SU-DHL-6 (cell line): Measurements from ENCODE around the gene AMBP.

ENCODE experiments used
- EZH2phosphoT487 ChIP-seq: fragments of 200-600 bp; sonication (generic), shearing (Covaris generic); conservative IDR thresholded peaks from 2 replicates; pipeline ENCODE4 v1.6.1; 2018; ENCODE audit warnings: mild to moderate bottlenecking, antibody characterized with exemption, low read length, moderate library complexity, mixed read lengths
- TF ChIP-seq, protein P1 (sequence below): fragments of 200-600 bp; sonication (generic); IDR thresholded peaks from one replicate; pipeline ENCODE4 v1.5.1; 2017; ENCODE audit warnings: antibody characterized with exemption, mild to moderate bottlenecking, low read length, moderate library complexity; ENCODE audit not compliant: insufficient read depth, poor library complexity, severe bottlenecking

DNA sequence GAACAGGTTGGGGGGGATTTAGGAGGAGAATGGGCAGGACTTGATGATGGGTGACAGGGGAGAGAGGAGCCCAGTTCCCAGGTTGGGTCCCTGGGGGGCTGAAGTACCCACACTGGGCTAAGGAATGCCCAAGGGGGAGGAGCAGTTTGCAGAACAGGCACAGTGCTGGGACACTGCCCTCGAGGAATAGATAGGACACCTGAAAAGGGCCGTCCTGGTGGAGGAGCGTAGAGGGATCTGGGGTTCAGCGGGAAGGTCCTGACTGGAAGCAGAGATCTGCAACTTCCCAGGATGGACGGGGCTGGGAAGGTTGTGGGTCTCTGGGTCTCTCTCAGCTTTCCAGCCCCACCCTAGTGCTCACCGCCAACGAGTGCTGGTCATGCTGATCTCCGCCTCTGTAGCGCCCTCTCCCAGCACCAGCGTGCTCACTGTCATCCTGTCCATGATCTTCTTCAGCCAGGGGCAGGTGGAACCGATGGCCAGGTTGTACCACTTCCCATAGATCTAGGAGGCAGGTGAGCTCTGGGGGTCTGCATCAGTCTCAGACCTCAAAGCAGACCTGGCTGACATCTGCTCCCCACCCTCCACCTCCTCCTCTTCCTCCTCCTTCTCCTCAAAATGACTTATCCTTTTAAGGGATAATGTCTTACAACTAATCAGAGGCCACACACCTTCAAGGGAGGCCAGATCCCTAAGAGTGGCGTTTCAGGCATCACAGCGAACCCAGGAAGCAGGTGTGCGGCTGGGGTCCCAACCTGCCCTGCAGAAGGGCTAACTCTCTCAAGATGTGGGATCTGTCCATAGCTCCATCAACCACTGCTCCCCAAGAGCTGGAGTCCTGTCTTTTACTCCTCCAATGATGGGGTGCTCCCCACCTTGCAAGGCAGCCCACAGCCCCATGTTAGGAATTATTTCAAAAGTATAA, 1.6 kb downstream of the AMBP start:
- TF ChIP-seq, protein P1, sequence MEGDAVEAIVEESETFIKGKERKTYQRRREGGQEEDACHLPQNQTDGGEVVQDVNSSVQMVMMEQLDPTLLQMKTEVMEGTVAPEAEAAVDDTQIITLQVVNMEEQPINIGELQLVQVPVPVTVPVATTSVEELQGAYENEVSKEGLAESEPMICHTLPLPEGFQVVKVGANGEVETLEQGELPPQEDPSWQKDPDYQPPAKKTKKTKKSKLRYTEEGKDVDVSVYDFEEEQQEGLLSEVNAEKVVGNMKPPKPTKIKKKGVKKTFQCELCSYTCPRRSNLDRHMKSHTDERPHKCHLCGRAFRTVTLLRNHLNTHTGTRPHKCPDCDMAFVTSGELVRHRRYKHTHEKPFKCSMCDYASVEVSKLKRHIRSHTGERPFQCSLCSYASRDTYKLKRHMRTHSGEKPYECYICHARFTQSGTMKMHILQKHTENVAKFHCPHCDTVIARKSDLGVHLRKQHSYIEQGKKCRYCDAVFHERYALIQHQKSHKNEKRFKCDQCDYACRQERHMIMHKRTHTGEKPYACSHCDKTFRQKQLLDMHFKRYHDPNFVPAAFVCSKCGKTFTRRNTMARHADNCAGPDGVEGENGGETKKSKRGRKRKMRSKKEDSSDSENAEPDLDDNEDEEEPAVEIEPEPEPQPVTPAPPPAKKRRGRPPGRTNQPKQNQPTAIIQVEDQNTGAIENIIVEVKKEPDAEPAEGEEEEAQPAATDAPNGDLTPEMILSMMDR, result no peak
- TF ChIP-seq EZH2phosphoT487, result no peak
